ENCODE measurements around the gene INSRR. TPM values are rescaled to one million over a fixed set of nuclear protein-coding genes. Genes with fewer than 3 reads are reported as not detected.
A peak's percentile ranks its signal among the peaks of the same experiment; 100 is the strongest.

Gene INSRR
- total RNA-seq, 1 donor from 2014 or later = not detected

DNA sequence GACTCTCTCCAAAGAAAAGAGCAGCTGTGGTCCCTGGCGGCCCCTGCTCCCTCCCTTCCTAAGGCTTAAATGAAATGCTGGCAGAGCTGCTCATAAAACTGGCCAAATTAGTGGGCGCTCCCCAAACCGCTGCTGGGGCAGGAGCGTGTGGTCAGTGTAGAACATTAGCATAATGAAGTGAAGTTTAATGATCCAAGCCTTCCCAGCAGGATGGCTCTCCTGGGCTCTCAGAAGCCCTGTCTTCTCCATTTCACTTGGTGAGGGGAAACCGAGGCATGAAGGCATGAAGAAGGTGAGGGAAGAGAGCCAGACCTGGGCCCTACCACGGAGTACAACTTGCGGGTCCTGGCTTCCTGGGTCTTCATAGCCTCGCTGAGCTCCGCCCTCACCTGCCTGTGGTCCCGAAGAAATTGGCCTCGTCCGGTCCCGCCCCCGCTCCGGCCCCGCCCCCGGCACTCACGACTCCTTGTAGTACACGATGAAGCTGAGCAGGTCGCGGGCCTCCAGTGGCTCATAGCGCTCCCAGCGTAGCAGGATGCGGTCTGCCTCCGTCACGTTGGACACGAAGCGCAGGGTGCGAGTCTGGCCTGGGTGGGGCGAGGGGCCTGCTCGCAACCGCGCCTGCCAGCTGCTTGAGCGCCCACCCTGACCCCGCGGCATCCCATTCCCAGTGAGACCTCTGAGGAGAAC, 10.3 kb downstream of the INSRR start:
- DNase-seq = no peak

DNA sequence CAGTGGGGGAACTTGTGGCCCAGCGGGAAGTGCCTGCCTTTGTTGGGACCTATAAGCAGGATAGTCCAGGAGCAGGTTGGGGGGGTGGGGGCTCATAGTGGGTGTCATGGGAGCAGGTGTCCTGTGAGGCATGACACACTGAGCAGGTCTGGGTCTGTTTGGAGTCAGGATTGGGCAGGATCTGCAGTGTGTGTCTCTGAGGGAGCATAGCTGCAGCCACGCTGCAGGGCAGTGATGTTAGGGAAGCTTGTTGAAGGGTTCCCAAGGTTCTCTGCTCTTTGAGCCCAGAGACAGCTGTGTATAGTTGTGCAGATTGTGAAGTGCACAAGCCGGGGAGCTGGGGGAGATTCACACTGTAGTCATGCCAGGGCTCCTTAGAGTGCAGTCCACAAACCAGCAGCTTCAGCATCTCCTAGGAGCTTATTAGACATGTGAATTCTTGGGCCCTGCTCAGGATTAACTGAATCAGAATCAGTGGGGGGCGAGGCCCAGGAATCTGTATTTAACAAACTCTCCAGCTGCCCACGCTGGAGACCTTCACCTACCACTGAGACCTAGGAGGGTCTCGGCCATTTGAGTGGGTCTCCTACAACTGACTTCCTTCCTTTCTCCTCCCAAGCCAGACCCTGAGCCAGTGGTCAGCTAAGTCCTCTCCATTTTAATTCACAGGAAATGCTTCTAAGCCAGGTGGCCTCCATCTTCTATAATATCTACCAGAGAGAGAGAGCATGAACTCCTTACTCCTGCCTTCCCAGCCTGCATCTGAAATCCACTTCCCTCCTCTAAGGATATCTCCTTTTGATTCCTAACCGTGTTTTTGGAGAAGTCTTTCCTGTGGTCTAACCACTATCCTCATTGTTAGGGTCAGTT, 11.1 kb downstream of the INSRR start:
- DNase-seq = no peak

DNA sequence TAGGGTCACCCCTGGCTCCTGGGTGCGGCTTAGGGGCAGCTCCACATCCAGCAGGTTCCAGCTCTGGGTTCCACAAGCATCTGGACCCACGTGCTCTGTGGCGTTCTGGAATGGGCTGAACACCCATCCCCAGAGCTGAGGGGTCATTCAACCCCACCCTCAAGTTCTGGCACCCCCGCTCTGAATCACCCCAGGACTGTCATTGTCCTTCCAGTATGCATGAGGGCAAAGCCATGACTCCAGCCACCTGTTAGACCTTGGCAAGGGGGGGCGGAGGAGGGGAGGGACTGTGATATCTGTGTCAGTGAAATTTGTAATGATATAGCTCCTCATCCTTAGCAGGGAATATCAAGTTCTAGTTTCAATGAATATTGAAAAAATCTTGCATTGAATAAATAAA, 12.3 kb downstream of the INSRR start:
- DNase-seq = no peak

DNA sequence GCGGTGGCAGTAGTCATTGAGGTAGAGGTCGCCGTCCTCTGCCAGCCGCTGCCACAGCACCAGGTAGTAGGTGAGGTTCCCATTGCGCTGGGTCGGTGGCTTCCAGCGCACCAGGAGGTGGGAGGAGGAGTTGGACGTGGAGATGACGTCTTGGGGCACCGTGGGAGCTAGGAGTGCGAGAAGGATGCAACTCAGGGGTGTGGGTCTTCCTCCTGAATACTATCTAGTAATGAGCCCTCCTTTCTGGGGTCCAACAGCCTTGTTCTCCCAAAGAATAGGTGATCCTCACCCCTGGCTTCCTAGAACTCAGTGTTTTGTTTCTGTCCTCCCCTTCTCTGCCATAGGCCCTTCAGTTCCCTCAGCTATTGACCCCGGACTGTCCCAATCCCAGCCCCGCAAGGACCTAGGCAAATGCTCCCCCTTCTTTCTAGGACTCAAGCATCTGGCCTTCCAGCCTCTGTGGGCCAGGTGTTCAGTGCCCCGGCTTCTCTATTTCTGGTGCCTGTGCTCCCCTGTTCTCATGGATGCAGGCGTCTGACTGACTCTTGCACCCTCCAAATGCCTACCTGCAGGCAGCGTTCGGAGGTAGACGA, 12.9 kb downstream of the INSRR start:
- no peak for DNase-seq

DNA sequence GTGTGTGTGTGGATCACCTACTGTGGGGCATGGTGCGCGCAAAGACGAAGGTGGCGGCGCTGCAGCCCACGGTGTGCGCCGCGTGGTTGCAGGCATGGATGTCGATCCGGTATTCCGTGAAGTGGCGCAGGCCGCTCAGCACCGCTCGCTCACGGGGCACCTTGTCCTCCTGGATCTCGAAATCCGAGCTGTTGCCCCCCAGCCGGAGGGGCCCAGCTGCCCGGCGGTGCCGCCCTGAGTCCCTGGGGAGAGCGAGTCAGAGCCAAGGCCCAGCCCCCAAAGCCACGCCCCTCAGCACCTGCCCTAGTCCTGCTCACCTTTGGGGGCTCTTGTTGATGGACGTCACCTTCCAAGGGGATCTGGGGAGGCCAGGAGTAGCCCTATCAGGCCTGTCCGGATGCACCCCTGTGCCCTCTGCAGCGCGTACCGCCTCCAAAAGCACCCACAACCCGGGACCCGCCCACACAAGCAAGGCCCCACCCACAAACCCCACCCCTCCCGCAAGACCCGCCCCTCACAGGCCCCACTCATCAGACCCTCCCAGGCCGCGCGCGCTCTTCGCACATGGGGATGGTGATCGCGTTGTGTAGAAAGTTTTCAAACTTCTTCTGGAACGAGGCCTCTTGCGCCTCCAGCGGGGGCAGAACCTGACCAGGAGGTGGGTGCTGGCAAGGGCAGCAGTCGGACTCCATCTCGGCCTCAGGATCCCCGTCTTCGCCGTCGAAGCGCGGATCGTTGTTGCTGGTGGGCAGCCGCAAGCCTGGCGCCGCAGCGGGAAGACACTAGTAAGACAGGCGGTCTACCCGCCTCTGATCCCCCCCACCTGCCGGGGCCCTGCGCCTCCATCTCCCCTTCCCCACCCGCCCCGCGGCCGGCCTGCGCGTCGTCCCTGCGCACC, 13.6 kb downstream of the INSRR start:
- DNase-seq = peak; percentile 13

DNA sequence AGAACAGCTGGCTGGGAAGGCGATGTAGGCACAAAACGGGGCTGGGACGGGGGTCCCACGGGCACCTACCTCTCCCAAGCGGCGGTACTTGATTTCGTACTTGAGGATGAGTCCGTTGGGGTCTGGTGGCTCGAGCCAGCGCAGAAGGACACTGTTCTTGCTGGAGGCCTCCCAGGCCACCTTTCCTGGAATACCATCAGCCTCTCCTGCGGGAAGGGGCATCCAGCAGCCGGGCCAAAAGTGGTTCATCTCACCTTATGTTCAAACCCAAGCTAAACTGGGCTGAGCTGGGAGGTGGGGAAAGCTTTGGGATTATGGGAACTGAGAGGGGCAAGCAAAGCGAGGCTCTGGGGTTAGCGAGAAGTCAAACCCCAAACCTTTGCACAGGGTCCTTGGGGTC, 14.3 kb downstream of the INSRR start:
- DNase-seq = no peak

DNA sequence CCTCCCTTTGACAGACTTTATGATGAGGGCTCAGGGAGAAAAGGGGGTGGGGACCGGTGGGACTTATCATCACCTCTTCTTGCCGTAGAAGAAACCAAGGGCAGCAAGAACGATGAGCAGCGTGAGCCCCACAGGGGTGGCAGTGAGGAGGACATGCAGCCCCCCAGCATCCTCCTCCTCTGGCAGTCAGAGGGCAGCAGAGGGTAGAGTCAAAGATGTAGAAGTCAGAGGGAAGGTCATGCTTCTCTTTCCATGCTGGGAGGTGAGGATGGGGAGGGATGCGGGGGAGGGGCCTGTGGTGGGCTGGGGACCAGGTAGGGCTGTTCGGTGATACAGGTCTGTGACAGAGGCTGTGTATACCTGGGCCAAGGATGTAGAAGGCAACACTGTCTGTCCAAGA, 14.8 kb downstream of the INSRR start:
- no peak for DNase-seq

DNA sequence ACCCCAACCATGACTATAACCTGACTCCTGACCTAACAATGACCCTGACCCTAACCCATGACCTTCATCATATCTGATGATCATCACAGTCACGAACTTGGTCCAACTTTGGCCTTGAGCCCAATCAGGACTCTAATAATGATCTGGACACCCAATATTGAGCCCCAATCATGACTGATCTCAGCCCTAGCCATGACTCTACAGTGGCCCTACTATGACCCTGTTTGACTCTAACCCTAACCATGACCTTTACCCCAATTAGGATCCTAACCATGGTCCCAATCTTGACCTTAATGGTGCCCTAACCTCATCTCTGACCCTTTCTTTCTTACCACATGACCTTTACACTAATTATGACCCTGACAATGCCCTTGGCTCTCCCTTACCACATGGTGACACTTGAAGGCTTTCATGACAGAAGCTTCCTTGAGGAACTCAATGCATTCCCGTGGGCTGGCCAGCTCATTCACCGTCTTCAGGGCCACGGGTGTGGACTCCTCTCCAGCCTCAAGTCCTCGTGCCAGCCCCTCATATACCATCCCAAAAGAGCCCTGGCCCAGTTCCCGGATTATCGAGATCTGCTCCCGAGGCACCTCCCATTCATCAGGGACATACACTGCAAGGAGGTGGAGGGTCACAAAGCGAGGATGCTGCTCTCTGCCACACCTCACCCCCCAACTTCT, 16.2 kb downstream of the INSRR start:
- DNase-seq = no peak

DNA sequence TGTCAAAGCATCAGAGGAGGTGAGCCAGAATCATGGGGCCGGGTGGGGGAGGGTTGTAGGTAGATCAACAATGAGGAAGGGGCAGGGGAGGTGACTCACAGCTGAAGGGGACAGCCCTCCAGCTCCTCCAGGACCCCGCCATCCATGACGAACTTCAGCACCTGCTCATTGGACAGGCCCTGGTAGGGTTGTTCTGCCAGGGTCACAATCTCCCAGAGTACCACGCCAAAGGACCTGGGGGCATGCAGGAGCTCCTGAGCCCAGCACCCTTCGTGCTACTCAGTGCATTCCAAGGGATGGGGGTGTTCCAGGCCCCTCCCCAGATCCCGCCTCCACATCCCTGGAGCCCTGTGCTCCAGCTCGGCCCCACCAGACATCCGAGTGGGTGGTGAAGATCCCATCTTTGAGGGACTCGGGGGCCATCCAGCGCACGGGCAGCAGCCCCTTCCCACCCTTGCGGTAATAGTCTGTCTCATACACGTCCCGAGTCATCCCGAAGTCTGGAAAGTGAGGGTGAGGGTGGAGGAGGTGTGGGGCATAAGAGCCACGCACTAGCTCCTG, 17.5 kb downstream of the INSRR start:
- no peak for DNase-seq

DNA sequence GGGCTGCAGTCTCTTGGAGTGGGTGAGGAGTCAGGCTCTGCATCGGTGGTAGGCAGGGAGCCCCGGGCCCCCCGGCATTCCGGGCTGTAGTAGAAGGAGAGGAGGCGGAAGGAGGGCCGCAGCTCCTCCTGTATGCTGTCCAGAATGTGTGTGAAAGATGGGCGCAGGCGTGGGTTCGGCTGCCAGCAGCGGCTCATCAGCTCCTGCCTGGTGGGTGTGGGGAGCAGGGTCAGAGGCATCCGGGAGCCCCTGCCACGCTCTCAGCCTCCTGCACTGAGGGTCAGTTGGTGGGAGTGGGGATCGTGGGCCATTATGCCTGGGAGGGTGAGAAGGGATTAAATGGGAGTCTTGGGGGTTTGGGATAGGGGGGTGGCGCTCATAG, 18.0 kb downstream of the INSRR start:
- no peak for DNase-seq

DNA sequence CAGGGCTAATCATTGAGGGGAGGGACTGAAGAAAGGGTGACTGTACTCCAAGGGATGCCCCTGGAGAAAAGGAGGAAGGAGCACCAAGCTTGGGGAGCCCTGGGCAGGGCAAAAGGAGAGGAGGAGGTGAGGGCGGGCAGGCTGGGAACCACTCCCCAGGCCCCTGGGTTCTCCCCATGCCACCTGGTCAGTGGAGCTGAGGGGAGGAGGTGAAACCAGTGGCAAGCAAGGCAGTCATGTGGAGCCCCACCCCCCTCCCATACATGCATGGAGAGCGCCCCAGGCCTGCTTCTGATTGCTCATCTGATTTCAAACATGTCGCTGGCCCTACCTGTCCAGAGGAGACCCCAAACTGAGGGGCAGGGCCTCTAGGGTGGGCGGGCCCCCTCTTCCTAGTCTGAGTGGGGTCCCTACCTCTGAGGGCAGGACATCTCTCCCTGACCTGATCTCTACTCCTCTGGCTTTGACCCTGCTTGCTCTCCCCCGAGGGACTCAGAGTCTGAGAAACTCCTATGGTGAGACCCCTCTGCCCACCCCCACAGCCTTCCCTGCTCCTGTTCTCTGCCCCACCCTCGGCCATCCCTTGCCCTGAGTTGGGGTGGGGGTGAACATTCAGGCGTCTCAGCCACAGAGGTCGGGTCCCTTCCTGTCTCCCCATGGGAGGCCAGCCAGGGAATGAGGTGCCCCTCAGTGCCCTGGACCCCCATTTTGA, 18.6 kb downstream of the INSRR start:
- DNase-seq = no peak

DNA sequence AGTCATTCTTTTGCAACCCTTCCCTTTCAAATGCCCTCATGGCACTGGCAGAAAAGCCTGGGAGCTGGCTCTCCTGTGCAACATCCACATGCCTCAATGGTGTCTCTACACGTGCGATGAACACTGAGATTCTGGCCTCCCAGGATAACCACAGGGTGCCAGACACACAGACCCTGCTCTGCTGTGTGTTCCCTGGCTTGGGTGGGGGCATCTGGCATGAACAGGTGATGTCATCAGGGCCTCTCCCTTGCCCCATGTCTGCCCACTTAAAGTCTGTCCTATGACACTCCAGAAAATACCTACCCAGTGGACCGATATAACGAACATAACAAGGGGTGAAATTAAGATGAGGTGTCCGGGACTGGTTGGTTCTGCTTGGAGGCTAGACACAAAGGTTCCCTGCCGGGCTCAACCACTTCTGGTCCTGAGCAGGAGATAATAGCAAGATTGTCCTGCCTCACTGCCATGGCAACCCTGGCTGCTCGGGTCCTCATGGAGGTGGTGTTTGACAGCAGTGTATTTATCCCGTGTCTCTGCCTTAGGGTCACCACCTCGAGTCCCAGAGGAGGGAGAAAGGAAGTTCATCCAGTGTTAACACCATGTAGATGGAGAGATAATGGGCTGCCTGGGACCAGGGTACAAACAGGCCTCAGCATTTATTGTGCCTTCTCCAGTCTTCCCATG, 19.3 kb downstream of the INSRR start:
- DNase-seq = no peak

DNA sequence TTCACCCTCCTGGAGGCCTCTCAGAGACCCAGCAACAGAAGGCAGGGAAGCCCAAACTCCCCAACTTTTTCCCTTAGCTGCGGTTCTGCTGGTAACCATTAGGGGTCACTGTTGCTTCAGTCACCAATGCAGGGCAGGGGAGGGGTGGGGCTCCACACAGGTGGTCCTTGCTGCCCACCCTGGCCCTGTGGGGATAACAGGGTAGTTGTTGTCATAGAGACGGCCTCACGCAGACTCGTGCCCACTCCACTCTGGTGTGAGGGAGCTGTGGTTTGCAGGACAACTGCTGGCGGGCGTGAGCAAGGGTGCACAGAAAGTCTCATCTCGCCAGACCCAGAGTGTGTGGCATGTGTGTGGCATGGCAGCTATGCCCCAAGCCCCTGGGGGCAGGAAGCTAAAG, 19.9 kb downstream of the INSRR start:
- peak; percentile 52 for DNase-seq

DNA sequence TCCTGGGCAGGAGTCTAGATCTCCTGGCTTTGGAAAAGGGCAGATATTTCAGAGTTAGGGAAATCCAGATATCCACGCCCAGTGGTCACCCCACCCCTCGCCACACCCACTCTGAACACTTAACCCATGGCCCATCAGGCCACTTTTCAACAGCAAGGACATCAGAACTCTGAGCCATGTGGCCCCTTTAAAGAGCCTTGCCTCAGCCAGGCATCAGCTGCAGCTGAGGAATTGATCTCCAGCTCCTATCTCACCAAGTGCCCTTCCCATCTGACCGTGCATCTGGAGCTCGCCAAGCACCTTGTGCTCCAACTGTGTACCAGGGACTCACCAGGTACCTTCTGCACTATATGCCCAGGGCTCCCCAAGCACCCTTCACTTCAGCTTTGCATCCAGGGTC, 22.0 kb downstream of the INSRR start:
- DNase-seq = no peak

DNA sequence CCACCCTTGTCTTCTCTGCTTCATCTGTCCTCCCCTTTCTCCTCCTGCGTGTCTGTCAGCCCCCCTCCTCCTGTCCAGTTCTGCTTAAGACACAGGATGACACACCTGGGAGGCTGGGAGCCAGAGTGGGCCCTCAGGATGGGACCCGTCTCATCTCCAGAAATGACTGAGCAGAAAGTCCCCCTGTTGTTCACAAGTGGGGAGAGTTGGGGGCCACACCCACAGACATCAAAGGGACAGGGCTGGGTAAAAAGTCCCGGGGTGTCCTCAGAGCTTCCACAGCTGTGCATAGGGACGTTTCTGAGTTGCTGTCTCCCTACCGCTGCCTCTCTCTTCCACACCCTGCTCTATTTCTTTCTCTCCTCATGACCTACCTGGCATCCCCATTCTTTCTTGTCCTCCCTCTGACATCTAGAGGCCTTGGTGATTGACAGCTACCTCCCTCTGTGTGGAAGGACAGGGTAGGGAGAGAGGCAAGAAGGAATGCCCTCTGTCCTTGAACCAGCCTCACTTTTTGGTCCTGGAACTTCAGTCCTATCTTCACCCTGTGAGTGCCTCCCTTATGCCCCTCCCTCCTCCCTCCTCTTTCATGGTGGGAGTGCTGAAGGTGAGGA, 22.8 kb downstream of the INSRR start:
- no peak for DNase-seq

DNA sequence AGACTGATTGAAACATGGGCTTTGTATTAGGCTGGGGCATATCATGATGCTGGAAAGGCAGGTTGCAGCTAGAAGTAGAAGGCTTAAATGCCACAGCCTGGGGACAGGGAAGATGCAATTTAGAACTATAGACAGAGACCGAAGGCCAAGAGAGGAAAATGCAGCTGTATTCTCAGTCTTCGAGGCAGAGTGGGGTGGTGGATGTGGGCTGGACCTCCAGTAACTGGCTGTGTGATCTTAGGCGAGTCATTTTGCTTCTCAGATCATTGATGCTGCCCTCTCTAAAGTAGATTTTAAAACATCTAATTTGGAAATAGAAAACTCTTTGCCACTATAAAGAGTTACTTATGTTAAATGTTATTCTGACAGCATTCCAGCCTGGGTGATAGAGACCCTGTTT, 24.6 kb downstream of the INSRR start:
- DNase-seq = no peak

DNA sequence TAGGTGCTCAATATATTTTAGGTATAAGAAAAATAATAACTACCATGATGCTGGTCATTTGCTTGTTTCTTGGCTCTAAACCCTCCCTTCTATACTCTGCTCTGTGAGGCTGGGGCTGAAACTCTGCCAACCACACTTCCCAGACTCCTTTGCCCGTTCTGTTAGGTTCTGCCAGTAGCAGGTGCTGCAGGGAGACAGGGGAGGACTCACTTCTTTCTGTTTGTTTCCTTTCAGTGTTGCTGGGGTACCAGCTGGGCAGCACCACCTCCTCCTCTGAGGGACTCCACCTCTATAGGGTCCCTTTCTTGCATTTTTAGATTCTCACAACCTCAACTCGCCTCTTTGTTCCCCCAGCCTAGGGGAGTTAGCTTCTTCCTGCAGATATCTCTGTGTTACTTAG, 25.3 kb downstream of the INSRR start:
- no peak for DNase-seq

DNA sequence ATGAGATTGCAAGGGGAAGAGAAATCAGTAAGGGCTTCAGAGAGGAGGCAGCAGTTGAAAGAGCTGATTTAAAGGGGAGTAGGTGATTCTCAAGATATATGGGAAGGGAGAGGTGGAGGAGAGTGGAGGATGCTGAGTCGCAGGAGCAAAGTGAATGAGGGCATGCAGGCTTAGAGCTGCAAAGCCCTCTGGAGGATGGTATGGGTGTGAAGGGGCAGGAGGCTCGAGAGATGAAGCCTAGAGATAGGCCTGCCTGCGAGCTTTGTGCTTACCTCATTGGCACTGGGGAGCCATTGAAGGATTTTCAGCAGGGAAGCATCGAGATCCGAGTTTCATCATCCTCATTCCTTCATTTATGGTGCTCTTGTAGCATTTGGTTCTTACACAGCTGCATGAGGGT, 26.5 kb downstream of the INSRR start:
- no peak for DNase-seq

DNA sequence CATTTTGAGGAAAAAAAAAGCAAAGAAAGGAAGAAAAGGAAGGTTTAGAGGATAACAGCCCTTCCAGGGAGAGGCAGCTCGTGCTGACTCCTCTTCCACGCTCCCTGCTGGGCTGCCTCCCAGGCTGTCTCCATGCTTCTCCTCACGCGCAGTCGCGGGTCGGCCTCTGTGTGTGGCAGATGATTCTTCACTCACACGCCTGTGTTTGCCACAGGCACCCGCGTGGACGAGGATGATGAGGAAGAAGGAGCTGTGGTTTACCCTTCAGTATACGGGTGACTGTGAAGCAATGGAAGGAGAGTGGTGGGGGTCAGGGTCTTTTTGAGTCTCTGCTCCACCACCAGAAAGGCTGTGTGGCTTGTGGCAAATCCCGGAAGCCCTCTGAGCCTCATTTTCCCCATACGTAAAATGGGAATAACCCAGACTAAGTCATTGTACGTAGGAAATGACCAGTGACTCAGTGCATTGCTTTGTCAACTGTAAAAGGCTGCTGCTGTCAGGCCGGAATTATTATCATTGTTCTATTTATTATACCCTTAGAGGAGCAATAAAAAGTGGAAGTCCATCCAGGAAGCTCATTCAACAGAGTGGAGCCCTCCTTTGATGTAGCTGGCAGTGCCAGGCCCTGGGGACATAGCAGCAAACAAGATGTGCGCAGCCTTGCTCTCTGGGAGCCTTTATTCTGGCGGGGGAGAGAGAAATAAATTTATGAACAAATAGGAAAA, 30.4 kb downstream of the INSRR start:
- DNase-seq = peak; percentile 69
